Measurements from ENCODE around the gene KRT27. TPM values are rescaled to one million over a fixed set of nuclear protein-coding genes. Genes with fewer than 3 reads are reported as not detected.
"Not testable (repeated sequence)": the region's sequence is repeated elsewhere in the genome, so short reads cannot be mapped to it uniquely, and the experiment has no call there.

KRT27 gene
- total RNA-seq, 2 experiments from 2014 or later: not detected

DNA sequence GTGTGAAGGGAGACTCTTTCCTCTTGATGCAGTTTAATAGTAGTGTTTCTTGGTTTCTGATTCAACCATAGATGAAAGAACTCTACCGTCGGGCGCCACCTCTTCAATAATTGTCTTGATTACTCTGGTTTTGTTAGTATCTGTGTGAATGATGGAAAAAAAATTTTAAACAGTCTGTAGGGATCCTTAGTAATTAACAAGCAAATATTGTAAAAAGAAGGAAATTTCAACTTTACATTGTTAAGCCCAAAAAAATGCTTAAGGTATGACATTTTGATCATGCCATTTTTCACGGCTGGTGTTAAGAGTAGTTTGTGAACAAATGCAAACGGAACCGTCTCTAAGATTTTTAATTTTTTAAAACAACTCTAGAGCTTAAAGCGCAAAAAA lies 36.0 kb upstream of the KRT27 start:
- H3K27me3 Mint-ChIP-seq: peaks cover 11% of the 10 kb centered on the region
- peaks cover 24% of the 10 kb centered on the region for H3K36me3 Mint-ChIP-seq (ENCODE audit: low read depth)
- H3K27ac Mint-ChIP-seq: peak overlapping the region; percentile 81
- no peak for DNase-seq
- peak overlapping the region; percentile 85 for H3K4me3 Mint-ChIP-seq
- no peaks in the 10 kb centered on the region for H3K9me3 Mint-ChIP-seq
- CTCF ChIA-PET: interaction anchor here (0.7 to 2.4 kb wide), 12 partner anchors 15 to 1200 kb away, joined by 3 to 11 read pairs (median 3); no protein-coding TSS in a partner anchor
- peaks cover 37% of the 10 kb centered on the region for H3K4me1 Mint-ChIP-seq
- POLR2A ChIA-PET: interaction anchor here (0.6 to 2.6 kb wide), 11 partner anchors 15 to 871 kb away, joined by 3 to 19 read pairs (median 5); partner anchors contain the start of genes EIF1, KRTAP16-1 and SMARCE1

DNA sequence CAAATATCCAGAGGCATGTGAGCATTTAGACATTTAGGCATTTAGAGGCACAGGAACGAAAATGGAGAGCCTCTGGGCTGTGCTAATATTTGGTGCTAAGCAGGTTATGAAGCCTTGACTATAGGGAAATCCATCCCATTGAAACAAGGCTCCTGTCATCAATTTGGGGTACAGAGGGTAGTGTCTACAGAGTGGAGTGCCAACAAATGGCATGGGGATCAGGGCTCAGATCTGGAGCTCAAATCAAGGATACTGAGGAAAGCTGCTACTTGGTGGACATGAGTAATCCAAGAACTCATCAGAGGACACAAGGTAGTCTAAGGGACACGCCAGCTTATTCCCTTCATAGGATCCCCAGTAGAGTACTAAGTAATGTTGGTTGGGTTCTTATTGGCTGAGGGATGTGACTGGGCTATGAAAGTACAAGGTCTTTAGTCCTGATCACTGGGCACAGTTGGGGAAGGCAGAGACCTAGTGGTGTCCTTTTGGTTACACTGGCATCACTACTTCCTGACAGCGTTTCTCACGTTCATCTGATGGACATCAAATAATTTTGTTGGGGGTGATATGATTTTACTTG lies 34.8 kb upstream of the KRT27 start:
- no peaks in the 10 kb centered on the region for H3K9me3 Mint-ChIP-seq
- H3K27me3 Mint-ChIP-seq: peaks cover 16% of the 10 kb centered on the region
- peak overlapping the region; percentile 58 for H3K27ac Mint-ChIP-seq
- DNase-seq: no peak
- CTCF ChIA-PET: interaction anchor here (2.4 kb wide), 1 partner anchor 846 kb away, joined by 11 read pairs; no protein-coding TSS in a partner anchor
- peaks cover 24% of the 10 kb centered on the region for H3K36me3 Mint-ChIP-seq (ENCODE audit: low read depth)
- H3K4me3 Mint-ChIP-seq: peak overlapping the region; percentile 69
- peaks cover 37% of the 10 kb centered on the region for H3K4me1 Mint-ChIP-seq
- POLR2A ChIA-PET: no interaction called here

- Mint-ChIP-seq H3K4me1 (peaks cover 37% of the 10 kb centered on the region), H3K27ac (no peak overlapping the region), H3K36me3 (ENCODE audit: low read depth) (peaks cover 24% of the 10 kb centered on the region), H3K4me3 (no peak overlapping the region), H3K27me3 (peaks cover 20% of the 10 kb centered on the region), H3K9me3 (no peaks in the 10 kb centered on the region)
- ChIA-PET CTCF (no interaction called here), POLR2A (no interaction called here)
- no peak for DNase-seq
Observed at GRCh38 chr17:40816569-40816968, 34.2 kb upstream of the KRT27 start.

GRCh38 chr17:40815381-40815780 lies 33.0 kb upstream of the KRT27 start:
- Mint-ChIP-seq H3K4me1 (peaks cover 32% of the 10 kb centered on the region), H3K9me3 (no peaks in the 10 kb centered on the region), H3K36me3 (ENCODE audit: low read depth) (peaks cover 23% of the 10 kb centered on the region), H3K27ac (no peak overlapping the region), H3K4me3 (no peak overlapping the region), H3K27me3 (peaks cover 27% of the 10 kb centered on the region)
- no peak for DNase-seq
- CTCF ChIA-PET: interaction anchor here (0.7 kb wide), 1 partner anchor 13 kb away, joined by 3 read pairs; no protein-coding TSS in a partner anchor
- POLR2A ChIA-PET: no interaction called here

- DNase-seq, POLR2A ChIA-PET, H3K9me3 Mint-ChIP-seq, H3K4me3 Mint-ChIP-seq, CTCF ChIA-PET, H3K27ac Mint-ChIP-seq: not testable (repeated sequence)
- H3K27me3 Mint-ChIP-seq: peaks cover 35% of the 10 kb centered on the region
- H3K36me3 Mint-ChIP-seq (ENCODE audit: low read depth): peaks cover 20% of the 10 kb centered on the region
- peaks cover 24% of the 10 kb centered on the region for H3K4me1 Mint-ChIP-seq
Observed at GRCh38 chr17:40814657-40815056, 32.3 kb upstream of the KRT27 start.

DNA sequence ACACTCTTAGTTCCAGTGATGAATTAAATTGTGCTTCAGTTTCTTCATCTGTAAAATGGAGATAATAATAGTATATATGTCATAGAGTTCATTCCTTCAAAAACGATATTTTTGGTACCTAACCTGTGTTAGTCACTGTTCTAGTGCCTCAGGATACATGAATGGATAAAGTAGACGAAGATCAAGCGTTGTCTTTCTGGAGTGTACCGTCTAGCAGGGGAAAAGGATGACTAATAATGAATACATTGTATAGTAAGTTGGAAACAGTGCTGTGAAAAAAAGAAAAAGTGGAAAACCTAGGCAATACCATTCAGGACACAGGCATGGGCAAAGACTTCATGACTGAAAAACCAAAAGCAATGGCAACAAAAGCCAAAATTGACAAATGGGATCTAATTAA lies 31.5 kb upstream of the KRT27 start:
- DNase-seq: no peak
- no peaks in the 10 kb centered on the region for H3K9me3 Mint-ChIP-seq
- no peak overlapping the region for H3K27ac Mint-ChIP-seq
- ChIA-PET POLR2A (no interaction called here), CTCF (no interaction called here)
- peaks cover 18% of the 10 kb centered on the region for H3K4me1 Mint-ChIP-seq
- H3K36me3 Mint-ChIP-seq (ENCODE audit: low read depth): peaks cover 17% of the 10 kb centered on the region
- peaks cover 41% of the 10 kb centered on the region for H3K27me3 Mint-ChIP-seq
- no peak overlapping the region for H3K4me3 Mint-ChIP-seq

- Mint-ChIP-seq H3K36me3 (ENCODE audit: low read depth) (peaks cover 9% of the 10 kb centered on the region), H3K4me1 (peaks cover 8% of the 10 kb centered on the region), H3K27me3 (peaks cover 47% of the 10 kb centered on the region), H3K9me3 (no peaks in the 10 kb centered on the region), H3K4me3 (no peak overlapping the region), H3K27ac (no peak overlapping the region)
- no peak for DNase-seq
- ChIA-PET POLR2A (no interaction called here), CTCF (interaction anchor here (2.0 kb wide), 1 partner anchor 9 kb away, joined by 4 read pairs; no protein-coding TSS in a partner anchor)
Observed at GRCh38 chr17:40812639-40813038, 30.3 kb upstream of the KRT27 start.

GRCh38 chr17:40810494-40810893 lies 28.1 kb upstream of the KRT27 start:
- no peak for DNase-seq
- Mint-ChIP-seq H3K4me1 (no peaks in the 10 kb centered on the region), H3K9me3 (no peaks in the 10 kb centered on the region), H3K4me3 (no peak overlapping the region), H3K36me3 (ENCODE audit: low read depth) (no peaks in the 10 kb centered on the region), H3K27ac (no peak overlapping the region), H3K27me3 (peaks cover 61% of the 10 kb centered on the region)
- CTCF ChIA-PET: no interaction called here
- POLR2A ChIA-PET: no interaction called here

GRCh38 chr17:40809721-40810421 lies 27.5 kb upstream of the KRT27 start:
- no peaks in the 10 kb centered on the region for H3K36me3 Mint-ChIP-seq (ENCODE audit: low read depth)
- POLR2A ChIA-PET: no interaction called here
- CTCF ChIA-PET: interaction anchor here (0.8 to 1.3 kb wide), 2 partner anchors 739 to 853 kb away, joined by 3 to 4 read pairs; no protein-coding TSS in a partner anchor
- DNase-seq: no peak
- no peaks in the 10 kb centered on the region for H3K4me1 Mint-ChIP-seq
- H3K4me3 Mint-ChIP-seq: no peak overlapping the region
- no peak overlapping the region for H3K27ac Mint-ChIP-seq
- no peaks in the 10 kb centered on the region for H3K9me3 Mint-ChIP-seq
- H3K27me3 Mint-ChIP-seq: peaks cover 67% of the 10 kb centered on the region

GRCh38 chr17:40806131-40806530 lies 23.8 kb upstream of the KRT27 start:
- Mint-ChIP-seq H3K4me1 (peaks cover 2% of the 10 kb centered on the region), H3K27me3 (peaks cover 54% of the 10 kb centered on the region), H3K4me3 (no peak overlapping the region), H3K36me3 (ENCODE audit: low read depth) (no peaks in the 10 kb centered on the region), H3K9me3 (no peaks in the 10 kb centered on the region), H3K27ac (no peak overlapping the region)
- DNase-seq: no peak
- CTCF ChIA-PET: interaction anchor here (1.1 to 2.1 kb wide), 2 partner anchors 857 to 860 kb away, joined by 3 to 6 read pairs; no protein-coding TSS in a partner anchor
- POLR2A ChIA-PET: interaction anchor here (1.4 kb wide), 1 partner anchor 842 kb away, joined by 3 read pairs; no protein-coding TSS in a partner anchor

DNA sequence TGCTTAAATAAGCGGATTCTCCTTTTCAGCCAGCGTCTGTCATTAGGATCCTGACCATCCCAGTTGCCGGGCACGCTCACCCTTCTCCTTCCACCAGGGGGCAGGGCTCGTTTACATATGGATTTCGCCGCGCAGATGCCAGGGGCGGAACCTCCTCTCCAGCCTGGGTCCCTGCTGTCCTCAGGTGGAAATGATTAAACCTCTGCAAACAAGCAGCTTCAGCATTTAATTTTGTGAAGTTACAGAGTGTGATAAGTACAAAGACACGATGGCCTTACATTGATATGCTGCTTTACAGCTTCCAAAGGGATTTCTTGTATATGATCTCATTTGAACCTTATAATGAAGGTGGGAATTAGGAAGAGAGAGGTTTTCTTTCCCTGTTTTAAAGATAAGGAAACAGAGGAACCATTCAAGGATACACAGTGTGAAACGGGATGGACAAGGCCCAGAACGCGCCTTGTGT lies 21.3 kb upstream of the KRT27 start:
- ChIA-PET CTCF (interaction anchor here (0.7 to 1.7 kb wide), 6 partner anchors 8 to 746 kb away, joined by 3 to 5 read pairs (median 4); partner anchors contain the start of gene KRTAP16-1), POLR2A (no interaction called here)
- Mint-ChIP-seq H3K4me3 (no peak overlapping the region), H3K27ac (no peak overlapping the region), H3K9me3 (no peaks in the 10 kb centered on the region), H3K4me1 (peaks cover 2% of the 10 kb centered on the region), H3K27me3 (peaks cover 42% of the 10 kb centered on the region), H3K36me3 (ENCODE audit: low read depth) (no peaks in the 10 kb centered on the region)
- DNase-seq: peak; percentile 79

- DNase-seq: no peak
- peaks cover 2% of the 10 kb centered on the region for H3K4me1 Mint-ChIP-seq
- H3K27ac Mint-ChIP-seq: no peak overlapping the region
- no peaks in the 10 kb centered on the region for H3K9me3 Mint-ChIP-seq
- peaks cover 34% of the 10 kb centered on the region for H3K27me3 Mint-ChIP-seq
- H3K36me3 Mint-ChIP-seq (ENCODE audit: low read depth): no peaks in the 10 kb centered on the region
- POLR2A ChIA-PET: no interaction called here
- CTCF ChIA-PET: no interaction called here
- no peak overlapping the region for H3K4me3 Mint-ChIP-seq
Observed at GRCh38 chr17:40801157-40801556, 18.8 kb upstream of the KRT27 start.

DNA sequence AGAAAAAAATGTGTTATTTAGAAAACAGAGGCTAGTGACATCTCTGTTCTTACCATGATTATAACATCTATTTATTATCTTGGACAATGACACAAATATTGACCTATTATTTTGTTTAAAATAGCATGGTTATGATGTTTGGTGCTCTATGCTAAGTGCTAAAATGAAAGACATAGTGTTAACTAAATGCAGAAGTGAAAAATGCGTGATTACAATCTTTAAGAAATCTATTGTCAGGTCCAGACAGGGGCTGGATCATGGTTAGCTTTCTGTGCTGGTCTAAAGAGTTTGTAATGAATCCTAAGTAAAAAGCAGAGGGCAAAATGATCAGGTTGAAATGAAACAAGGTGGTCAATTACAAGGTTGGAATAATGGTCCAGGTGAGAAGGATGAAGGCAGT lies 18.0 kb upstream of the KRT27 start:
- H3K4me1 Mint-ChIP-seq: peaks cover 2% of the 10 kb centered on the region
- H3K27me3 Mint-ChIP-seq: peaks cover 34% of the 10 kb centered on the region
- no peak overlapping the region for H3K4me3 Mint-ChIP-seq
- no peak for DNase-seq
- H3K9me3 Mint-ChIP-seq: no peaks in the 10 kb centered on the region
- ChIA-PET CTCF (no interaction called here), POLR2A (no interaction called here)
- no peaks in the 10 kb centered on the region for H3K36me3 Mint-ChIP-seq (ENCODE audit: low read depth)
- H3K27ac Mint-ChIP-seq: no peak overlapping the region

All from activated CD4-positive, alpha-beta memory T cell treated with anti-CD3 and anti-CD28 coated beads, Interleukin-2, amount 10 ng/mL, durations not matched to agents 7 days and 5 days (primary cell).